SK-N-SH treated with all-trans-retinoic acid at 6 μM for 48 hours (cell line): ENCODE measurements around the gene ACE.
"Not testable (repeated sequence)": the region's sequence is repeated elsewhere in the genome, so short reads cannot be mapped to it uniquely, and the experiment has no call there.

Experiments
- ATAC-seq: fragments of 200-7000 bp; cut with Tn5 transposase; 3 replicates; pipeline ENCODE4 v1.9.1; 2020; ENCODE audit warnings: mild to moderate bottlenecking, moderate library complexity
- ARNTL ChIP-seq: fragments of 450-650 bp; formaldehyde crosslinking; IDR thresholded peaks from 2 replicates; pipeline ENCODE4 v1.5.0; 2020; ENCODE audit warnings: low read depth, mild to moderate bottlenecking, moderate library complexity, borderline replicate concordance
- BACH2 ChIP-seq: fragments of 250-450 bp; sonication (Bioruptor Pico); IDR thresholded peaks from 2 replicates; pipeline ENCODE4 v1.9.0; 2021; ENCODE audit warnings: mild to moderate bottlenecking, borderline replicate concordance
- CREB5 ChIP-seq: fragments of 250-450 bp; sonication (Bioruptor Pico); IDR thresholded peaks from 2 replicates; pipeline ENCODE4 v1.5.1; 2020; ENCODE audit warnings: low read depth, mild to moderate bottlenecking, moderate library complexity
- CSDC2 ChIP-seq: fragments of 250-450 bp; sonication (Bioruptor Pico); IDR thresholded peaks from 2 replicates; pipeline ENCODE4 v1.5.0; 2020; ENCODE audit warnings: mild to moderate bottlenecking, moderate library complexity
- CSRNP3 ChIP-seq: fragments of 250-450 bp; sonication (Bioruptor Pico); IDR thresholded peaks from 2 replicates; pipeline ENCODE4 v1.5.1; 2021; ENCODE audit warnings: mild to moderate bottlenecking, moderate library complexity
- ESRRG ChIP-seq: fragments of 250-450 bp; sonication (Bioruptor Pico); IDR thresholded peaks from 2 replicates; pipeline ENCODE4 v1.6.1; 2021; ENCODE audit warnings: mild to moderate bottlenecking
- GLIS3 ChIP-seq: fragments of 250-450 bp; sonication (Bioruptor Pico); IDR thresholded peaks from 2 replicates; pipeline ENCODE4 v1.5.0; 2020; ENCODE audit warnings: mild to moderate bottlenecking, moderate library complexity
- ISL1 ChIP-seq: fragments of 250-450 bp; sonication (Bioruptor Pico); IDR thresholded peaks from 2 replicates; pipeline ENCODE4 v2.1.2; 2022; ENCODE audit warnings: mild to moderate bottlenecking, moderate library complexity
- OSR1 ChIP-seq: fragments of 250-450 bp; sonication (Bioruptor Pico); IDR thresholded peaks from 2 replicates; pipeline ENCODE4 v1.8.0; 2022; ENCODE audit warnings: moderate library complexity, mild to moderate bottlenecking, inconsistent platforms
- PATZ1 ChIP-seq: fragments of 250-450 bp; sonication (Bioruptor Pico); IDR thresholded peaks from 2 replicates; pipeline ENCODE4 v1.8.0; 2020; ENCODE audit warnings: mild to moderate bottlenecking, moderate library complexity, borderline replicate concordance
- POU6F1 ChIP-seq: fragments of 250-450 bp; sonication (Bioruptor Pico); IDR thresholded peaks from 2 replicates; pipeline ENCODE4 v1.8.0; 2021; ENCODE audit warnings: low read depth, mild to moderate bottlenecking, moderate library complexity, borderline replicate concordance
- PPARA ChIP-seq: fragments of 250-450 bp; sonication (Bioruptor Pico); IDR thresholded peaks from 2 replicates; pipeline ENCODE4 v1.5.0; 2020; ENCODE audit warnings: mild to moderate bottlenecking, borderline replicate concordance
- RARB ChIP-seq: fragments of 250-450 bp; sonication (Bioruptor Pico); IDR thresholded peaks from 2 replicates; pipeline ENCODE4 v1.8.0; 2021; ENCODE audit warnings: mild to moderate bottlenecking, moderate library complexity
- TCF4 ChIP-seq: fragments of 250-450 bp; sonication (Bioruptor Pico); IDR thresholded peaks from 2 replicates; pipeline ENCODE4 v1.8.0; 2021; ENCODE audit warnings: mild to moderate bottlenecking, moderate library complexity, borderline replicate concordance
- TSHZ2 ChIP-seq: fragments of 250-450 bp; sonication (Bioruptor Pico); IDR thresholded peaks from 2 replicates; pipeline ENCODE4 v1.5.0; 2020; ENCODE audit warnings: mild to moderate bottlenecking, moderate library complexity
- ZC3H10 ChIP-seq: fragments of 250-450 bp; sonication (Bioruptor Pico); IDR thresholded peaks from 2 replicates; pipeline ENCODE4 v1.5.1; 2021; ENCODE audit warnings: mild to moderate bottlenecking, moderate library complexity
- ZFP3 ChIP-seq: fragments of 250-450 bp; sonication (Bioruptor Pico); IDR thresholded peaks from 2 replicates; pipeline ENCODE4 v1.5.0; 2020; ENCODE audit warnings: mild to moderate bottlenecking, moderate library complexity
- ZFP30 ChIP-seq: fragments of 450-650 bp; formaldehyde crosslinking; IDR thresholded peaks from 2 replicates; pipeline ENCODE4 v1.5.0; 2022; ENCODE audit warnings: mild to moderate bottlenecking, moderate library complexity
- ZNF565 ChIP-seq: fragments of 450-650 bp; formaldehyde crosslinking; conservative IDR thresholded peaks from 2 replicates; pipeline ENCODE4 v1.5.0; 2020; ENCODE audit warnings: low read depth, mild to moderate bottlenecking, moderate library complexity
- ZNF70 ChIP-seq: fragments of 450-650 bp; formaldehyde crosslinking; IDR thresholded peaks from 2 replicates; pipeline ENCODE4 v1.5.0; 2020; ENCODE audit warnings: mild to moderate bottlenecking, moderate library complexity

The ACE gene

GRCh38 chr17:63464691-63465236, 12.1 kb upstream of the ACE start:
- no peak for ATAC-seq
- TF ChIP-seq ZC3H10, result no peak
- no peak for TF ChIP-seq PPARA
- TF ChIP-seq TCF4 (CRISPR knock-in tag), result no peak
- TF ChIP-seq CREB5, result no peak
- no peak for TF ChIP-seq POU6F1 (CRISPR knock-in tag)
- no peak for TF ChIP-seq PATZ1 (CRISPR knock-in tag)
- no peak for TF ChIP-seq OSR1 (CRISPR knock-in tag)
- no peak for TF ChIP-seq BACH2 (CRISPR knock-in tag)
- TF ChIP-seq ESRRG (CRISPR knock-in tag), result no peak
- no peak for TF ChIP-seq CSDC2 (CRISPR knock-in tag)
- no peak for TF ChIP-seq ZFP3 (CRISPR knock-in tag)
- TF ChIP-seq CSRNP3 (CRISPR knock-in tag), result no peak
- TF ChIP-seq GLIS3 (CRISPR knock-in tag), result no peak
- TF ChIP-seq ZFP30 (CRISPR knock-in tag), result no peak
- no peak for TF ChIP-seq RARB (CRISPR knock-in tag)
- no peak for TF ChIP-seq TSHZ2 (CRISPR knock-in tag)

GRCh38 chr17:63468099-63468498, 8.8 kb upstream of the ACE start:
- ATAC-seq, result not testable (repeated sequence)

- no peak for ATAC-seq
- TF ChIP-seq PPARA, result no peak
- TF ChIP-seq ZNF70 (CRISPR knock-in tag), result no peak
- no peak for TF ChIP-seq ZNF565 (CRISPR knock-in tag)
- TF ChIP-seq ARNTL (CRISPR knock-in tag), result no peak
- no peak for TF ChIP-seq ISL1 (CRISPR knock-in tag)
Measured at GRCh38 chr17:63474174-63474573, 2.7 kb upstream of the ACE start.
